Uterus (tissue), 4 donors: ENCODE measurements around the gene DDX20. TPM values are rescaled to one million over a fixed set of nuclear protein-coding genes. Genes with fewer than 3 reads are reported as not detected.
"Not testable (repeated sequence)": the region's sequence is repeated elsewhere in the genome, so short reads cannot be mapped to it uniquely, and the experiment has no call there.

ENCODE experiments used
- DNase-seq, 2 donors: peaks; one replicate each; pipeline ENCODE4 v3.0.0-alpha.2; 2019 to 2020
- H3K27ac ChIP-seq, 2 donors: fragments of 200-600 bp; sonication (generic); 1 replicate in 1 of 2; 2 replicates in 1 of 2; pipeline ENCODE4 v1.5.1; 2016 to 2018
- H3K27me3 ChIP-seq, 2 donors: fragments of 200-600 bp; sonication (generic); one replicate each; pipeline ENCODE4 v1.5.1; 2018 to 2019; ENCODE audit warnings: control low read depth in 1 of 2
- H3K36me3 ChIP-seq, 2 donors: fragments of 200-600 bp; sonication (generic); one replicate each; pipeline ENCODE4 v1.5.1; 2019; ENCODE audit warnings: control low read depth in 1 of 2
- H3K4me1 ChIP-seq, 2 donors: fragments of 200-600 bp; sonication (generic); one replicate each; pipeline ENCODE4 v1.5.1; 2018 to 2019; ENCODE audit warnings: control low read depth in 1 of 2
- H3K4me3 ChIP-seq, 2 donors: fragments of 200-600 bp; sonication (generic); 1 replicate in 1 of 2; 2 replicates in 1 of 2; pipeline ENCODE4 v1.5.1; 2018 to 2019; ENCODE audit warnings: mild to moderate bottlenecking in 1 of 2
- H3K9me3 ChIP-seq, 2 donors: fragments of 200-600 bp; sonication (generic); one replicate each; pipeline ENCODE4 v1.5.1; 2019; ENCODE audit warnings: control low read depth in 1 of 2
- CTCF ChIP-seq, 4 experiments: fragments of 200-600 bp in 2 of 4; fragments of 450-650 bp in 2 of 4; sonication (generic) in 2 of 4; IDR thresholded peaks; one replicate each; pipeline ENCODE4 v1.5.1; 2016 to 2019; ENCODE audit warnings: antibody characterized with exemption in 4 of 4, mild to moderate bottlenecking in 2 of 4, moderate library complexity in 1 of 4
- POLR2A ChIP-seq, 2 donors: fragments of 450-650 bp; IDR thresholded peaks; one replicate each; pipeline ENCODE4 v1.6.1; 2016; ENCODE audit warnings: antibody characterized with exemption in 2 of 2, mild to moderate bottlenecking in 1 of 2, moderate library complexity in 1 of 2
- intact Hi-C: fragments of 100-400 bp; cut with DNase I; formaldehyde crosslinking; loops from one replicate; pipeline ENCODE4 v1.15.1; 2023; ENCODE audit warnings: low total_unique reads
- total RNA-seq, 4 donors: library from RNA; depleted of rRNA in 3 of 4; stranded (reverse); fragments of >200 nt in 3 of 4; gene quantifications; one replicate each; pipeline versions ENCODE4 v1.1.0 to v1.2.4, GENCODE V29; 2014 to 2023
- donor health status: DM: yes; HTN: yes; CAD: no.

DDX20 gene
- total RNA-seq, 4 donors from 2014 or later = 13.3 to 38.2 (median 20.1) TPM

GRCh38 chr1:111793923-111794322 lies 38.2 kb downstream of the DDX20 start:
- Histone ChIP-seq H3K27me3 (no peaks in the 10 kb centered on the region), H3K4me1 (no peaks in the 10 kb centered on the region), H3K36me3 (no peaks in the 10 kb centered on the region), H3K9me3 (no peaks in the 10 kb centered on the region), H3K4me3 (no peak overlapping the region), H3K27ac (no peak overlapping the region)
- TF ChIP-seq CTCF (IDR thresholded peaks at IDR 0.05) = no peak
- no peak for TF ChIP-seq POLR2A (IDR thresholded peaks at IDR 0.05)
- DNase-seq = no peak
- intact Hi-C loops = no loop called here

GRCh38 chr1:111795401-111795800 lies 39.7 kb downstream of the DDX20 start:
- TF ChIP-seq CTCF (IDR thresholded peaks at IDR 0.05) (no peak), POLR2A (IDR thresholded peaks at IDR 0.05) (no peak)
- no peaks in the 10 kb centered on the region for H3K36me3 ChIP-seq
- H3K9me3 ChIP-seq = no peaks in the 10 kb centered on the region
- intact Hi-C loops = no loop called here
- no peaks in the 10 kb centered on the region for H3K4me1 ChIP-seq
- no peak overlapping the region for H3K4me3 ChIP-seq
- no peak overlapping the region for H3K27ac ChIP-seq
- DNase-seq = no peak
- no peaks in the 10 kb centered on the region for H3K27me3 ChIP-seq

GRCh38 chr1:111798580-111798979 lies 42.9 kb downstream of the DDX20 start:
- DNase-seq = no peak
- no peaks in the 10 kb centered on the region for H3K36me3 ChIP-seq
- H3K27me3 ChIP-seq = no peaks in the 10 kb centered on the region
- H3K4me1 ChIP-seq = no peaks in the 10 kb centered on the region
- no peak overlapping the region for H3K4me3 ChIP-seq
- intact Hi-C loops = no loop called here
- H3K27ac ChIP-seq = no peak overlapping the region
- TF ChIP-seq POLR2A (IDR thresholded peaks at IDR 0.05) (no peak), CTCF (IDR thresholded peaks at IDR 0.05) (no peak)
- H3K9me3 ChIP-seq = no peaks in the 10 kb centered on the region

GRCh38 chr1:111799722-111800121 lies 44.0 kb downstream of the DDX20 start:
- H3K4me1 ChIP-seq, H3K9me3 ChIP-seq, H3K27ac ChIP-seq, intact Hi-C loops, H3K36me3 ChIP-seq, DNase-seq, H3K4me3 ChIP-seq, H3K27me3 ChIP-seq: not testable (repeated sequence)

GRCh38 chr1:111801071-111801850 lies 45.6 kb downstream of the DDX20 start:
- Histone ChIP-seq H3K36me3 (no peaks in the 10 kb centered on the region), H3K27ac (no peak overlapping the region), H3K9me3 (no peaks in the 10 kb centered on the region), H3K27me3 (no peaks in the 10 kb centered on the region), H3K4me3 (no peak overlapping the region), H3K4me1 (no peaks in the 10 kb centered on the region)
- intact Hi-C loops = no loop called here
- DNase-seq = no peak
- TF ChIP-seq POLR2A (IDR thresholded peaks at IDR 0.05) (no peak), CTCF (IDR thresholded peaks at IDR 0.05) (no peak)
